Osteoblast (primary cell): ENCODE results near the gene ADCYAP1R1. TPM values are rescaled to one million over a fixed set of nuclear protein-coding genes. Genes with fewer than 3 reads are reported as not detected.
A peak's percentile ranks its signal among the peaks of the same experiment; 100 is the strongest.

Experiments used
- DNase-seq: peaks from one replicate; pipeline ENCODE4 v3.0.0; 2011; ENCODE audit warnings: low spot score, mixed read lengths; ENCODE audit not compliant: insufficient read length; ENCODE audit errors: missing footprints
- H2AFZ ChIP-seq: 2 replicates; pipeline ENCODE4 v1.6.0; 2011; ENCODE audit warnings: mild to moderate bottlenecking, low read length
- H3K27ac ChIP-seq: 2 replicates; pipeline ENCODE4 v1.5.1; 2011; ENCODE audit warnings: mild to moderate bottlenecking, low read depth, low read length, moderate library complexity
- H3K27me3 ChIP-seq: 2 replicates; pipeline ENCODE4 v1.6.0; 2012; ENCODE audit warnings: mild to moderate bottlenecking, control low read depth, inconsistent platforms, low read length, moderate library complexity; ENCODE audit not compliant: insufficient read depth
- H3K36me3 ChIP-seq: 2 replicates; pipeline ENCODE4 v1.5.1; 2011; ENCODE audit warnings: mild to moderate bottlenecking, low read length, control low read depth, moderate library complexity; ENCODE audit not compliant: insufficient read depth
- H3K4me1 ChIP-seq: 2 replicates; pipeline ENCODE4 v1.5.1; 2011; ENCODE audit warnings: mild to moderate bottlenecking, low read length, control low read depth, moderate library complexity; ENCODE audit not compliant: insufficient read depth
- H3K4me2 ChIP-seq: 2 replicates; pipeline ENCODE4 v1.6.0; 2011; ENCODE audit warnings: mild to moderate bottlenecking, low read length; ENCODE audit not compliant: insufficient read depth
- H3K4me3 ChIP-seq: fragments of 200-600 bp; sonication (generic); 3 replicates; pipeline ENCODE4 v1.5.1; 2012; ENCODE audit warnings: mild to moderate bottlenecking, low read length, inconsistent platforms; ENCODE audit not compliant: insufficient read depth
- H3K79me2 ChIP-seq: 2 replicates; pipeline ENCODE4 v1.6.0; 2012; ENCODE audit warnings: mild to moderate bottlenecking, low read length, control low read depth, inconsistent platforms; ENCODE audit not compliant: insufficient read depth
- H3K9me3 ChIP-seq: 2 replicates; pipeline ENCODE4 v1.5.1; 2011; ENCODE audit warnings: low read depth, low read length, control low read depth
- H4K20me1 ChIP-seq: 2 replicates; pipeline ENCODE4 v1.6.0; 2012; ENCODE audit warnings: mild to moderate bottlenecking, low read length, control low read depth; ENCODE audit not compliant: insufficient read depth
- CTCF ChIP-seq: IDR thresholded peaks from 2 replicates; pipeline ENCODE4 v1.5.1; 2011; ENCODE audit warnings: mild to moderate bottlenecking, low read depth, low read length, moderate library complexity; ENCODE audit errors: extremely low read depth
- total RNA-seq: library from RNA; depleted of rRNA; stranded (reverse); fragments of >200 nt; gene quantifications from 2 replicates; pipeline ENCODE4 v1.2.3, GENCODE V29; 2012

Gene ADCYAP1R1
- total RNA-seq, 1 donor: not detected

DNA sequence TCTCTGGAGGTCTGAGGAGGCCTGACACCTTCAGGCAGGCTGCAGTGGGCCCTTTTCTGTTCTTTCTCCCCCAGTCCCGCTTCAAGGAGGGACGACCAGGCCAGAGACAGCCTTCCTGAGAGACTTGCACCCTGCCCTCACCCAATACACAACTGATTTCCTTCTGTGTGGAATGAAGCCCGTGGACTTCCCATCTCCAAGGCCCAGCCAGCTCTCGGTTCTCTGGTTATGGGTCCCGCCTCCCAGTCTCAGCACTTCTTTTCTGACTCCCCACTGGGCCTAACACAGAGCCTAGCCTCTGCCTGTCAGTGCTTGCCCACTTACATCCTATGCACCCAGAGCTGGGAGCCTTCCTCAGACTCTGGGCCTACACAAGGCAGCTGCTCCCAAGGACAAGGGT lies 24.1 kb upstream of the ADCYAP1R1 start:
- no peak overlapping the region for H3K4me3 ChIP-seq
- no peaks in the 10 kb centered on the region for H3K79me2 ChIP-seq
- H3K27me3 ChIP-seq: no peaks in the 10 kb centered on the region
- H2AFZ ChIP-seq: no peak overlapping the region
- H3K4me2 ChIP-seq: no peak overlapping the region
- no peaks in the 10 kb centered on the region for H3K9me3 ChIP-seq
- TF ChIP-seq CTCF: no peak
- no peaks in the 10 kb centered on the region for H4K20me1 ChIP-seq
- H3K27ac ChIP-seq: no peak overlapping the region
- DNase-seq: no peak
- H3K4me1 ChIP-seq: no peaks in the 10 kb centered on the region
- H3K36me3 ChIP-seq: no peaks in the 10 kb centered on the region

GRCh38 chr7:31028417-31028992 lies 23.6 kb upstream of the ADCYAP1R1 start:
- TF ChIP-seq CTCF: no peak
- DNase-seq: peak; percentile 44
- no peak overlapping the region for H3K4me3 ChIP-seq
- no peaks in the 10 kb centered on the region for H3K27me3 ChIP-seq
- no peaks in the 10 kb centered on the region for H3K9me3 ChIP-seq
- H3K27ac ChIP-seq: no peak overlapping the region
- H2AFZ ChIP-seq: no peak overlapping the region
- no peak overlapping the region for H3K4me2 ChIP-seq
- no peaks in the 10 kb centered on the region for H3K79me2 ChIP-seq
- H3K4me1 ChIP-seq: no peaks in the 10 kb centered on the region
- no peaks in the 10 kb centered on the region for H4K20me1 ChIP-seq
- no peaks in the 10 kb centered on the region for H3K36me3 ChIP-seq

DNA sequence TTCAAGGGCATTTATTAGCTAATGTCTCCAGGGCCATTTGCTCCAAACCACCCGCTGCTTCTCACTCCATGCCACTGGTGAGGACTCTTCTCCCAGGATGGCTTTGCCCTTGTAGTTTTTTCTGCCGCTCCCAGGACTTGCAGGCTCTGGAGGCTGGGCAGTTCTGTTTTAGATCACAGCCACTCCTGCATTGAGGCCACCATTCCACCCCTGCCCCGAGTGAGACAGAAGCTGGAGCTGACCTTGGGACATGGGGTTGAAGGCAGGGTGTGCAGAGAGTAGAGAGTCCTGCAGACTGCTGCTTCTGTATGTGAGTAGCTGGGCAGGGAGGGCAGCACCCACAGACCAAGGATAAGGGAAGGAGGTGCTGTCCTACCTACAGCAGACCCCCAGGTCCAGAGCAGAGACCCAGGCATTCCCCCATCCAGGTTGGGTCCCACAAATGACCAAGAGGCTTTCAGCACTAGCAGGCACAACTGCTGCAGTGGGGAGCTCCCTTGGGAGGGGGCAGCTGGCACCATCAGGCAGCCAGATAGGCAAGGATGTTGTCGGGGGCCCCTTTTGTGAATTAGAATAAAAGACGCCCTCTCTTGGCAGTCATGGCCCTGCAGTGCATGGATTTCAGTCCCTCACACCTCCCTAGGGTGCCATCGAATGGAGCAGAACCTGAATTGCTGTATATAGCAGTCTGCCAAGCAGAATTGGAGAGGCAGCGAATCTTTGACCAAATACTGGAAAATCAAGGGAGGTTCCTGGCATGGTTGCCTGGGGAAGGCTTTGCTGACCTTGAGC lies 22.7 kb upstream of the ADCYAP1R1 start:
- TF ChIP-seq CTCF: no peak
- DNase-seq: peak; percentile 51
- H4K20me1 ChIP-seq: no peaks in the 10 kb centered on the region
- no peaks in the 10 kb centered on the region for H3K27me3 ChIP-seq
- H3K36me3 ChIP-seq: no peaks in the 10 kb centered on the region
- H3K4me2 ChIP-seq: no peak overlapping the region
- H2AFZ ChIP-seq: no peak overlapping the region
- no peaks in the 10 kb centered on the region for H3K9me3 ChIP-seq
- no peaks in the 10 kb centered on the region for H3K79me2 ChIP-seq
- no peaks in the 10 kb centered on the region for H3K4me1 ChIP-seq
- no peak overlapping the region for H3K27ac ChIP-seq
- H3K4me3 ChIP-seq: no peak overlapping the region

GRCh38 chr7:31033674-31034300 lies 18.3 kb upstream of the ADCYAP1R1 start:
- Histone ChIP-seq H2AFZ (no peak overlapping the region), H3K27me3 (peaks cover 5% of the 10 kb centered on the region), H3K9me3 (no peaks in the 10 kb centered on the region), H3K4me3 (no peak overlapping the region), H4K20me1 (no peaks in the 10 kb centered on the region), H3K27ac (no peak overlapping the region), H3K79me2 (no peaks in the 10 kb centered on the region), H3K4me2 (no peak overlapping the region), H3K4me1 (no peaks in the 10 kb centered on the region), H3K36me3 (no peaks in the 10 kb centered on the region)
- no peak for TF ChIP-seq CTCF
- DNase-seq: peak; percentile 69
